A172 (cell line): ENCODE results near the gene DNAAF1. TPM values are rescaled to one million over a fixed set of nuclear protein-coding genes. Genes with fewer than 3 reads are reported as not detected.
A peak's percentile ranks its signal among the peaks of the same experiment; 100 is the strongest.

ENCODE experiments used
- DNase-seq: peaks from one replicate; pipeline ENCODE4 v3.0.0-alpha.2; 2015; ENCODE audit warnings: low spot score
- total RNA-seq: library from RNA; depleted of rRNA; stranded (reverse); fragments of >200 nt; shearing (Covaris generic); gene quantifications from 2 replicates; pipeline ENCODE4 v1.2.3, GENCODE V29; 2014

Gene DNAAF1
- total RNA-seq, 1 experiment from 2014 or later, result 0.88 TPM

GRCh38 chr16:84161037-84161436 lies 15.9 kb downstream of the DNAAF1 start:
- DNase-seq, result no peak

- DNase-seq, result no peak
Measured at GRCh38 chr16:84161801-84162200, 16.7 kb downstream of the DNAAF1 start.

- no peak for DNase-seq
Measured at GRCh38 chr16:84165746-84166145, 20.6 kb downstream of the DNAAF1 start.

- DNase-seq, result no peak
Measured at GRCh38 chr16:84166796-84167695, 21.9 kb downstream of the DNAAF1 start.

- DNase-seq, result no peak
Measured at GRCh38 chr16:84169765-84170310, 24.7 kb downstream of the DNAAF1 start.

- DNase-seq, result no peak
Measured at GRCh38 chr16:84174396-84174795, 29.3 kb downstream of the DNAAF1 start.

GRCh38 chr16:84175350-84176081 lies 30.4 kb downstream of the DNAAF1 start:
- no peak for DNase-seq

GRCh38 chr16:84176192-84177053 lies 31.3 kb downstream of the DNAAF1 start:
- DNase-seq, result no peak

- DNase-seq, result peak; percentile 22
Measured at GRCh38 chr16:84177741-84178073, 32.6 kb downstream of the DNAAF1 start.

- DNase-seq, result no peak
Measured at GRCh38 chr16:84178146-84178765, 33.1 kb downstream of the DNAAF1 start.

- no peak for DNase-seq
Measured at GRCh38 chr16:84178892-84179611, 33.9 kb downstream of the DNAAF1 start.

GRCh38 chr16:84179612-84180320 lies 34.7 kb downstream of the DNAAF1 start:
- DNase-seq, result no peak

- no peak for DNase-seq
Measured at GRCh38 chr16:84180519-84181140, 35.5 kb downstream of the DNAAF1 start.

GRCh38 chr16:84181144-84181915 lies 36.2 kb downstream of the DNAAF1 start:
- DNase-seq, result no peak

- no peak for DNase-seq
Measured at GRCh38 chr16:84182104-84182503, 37.0 kb downstream of the DNAAF1 start.

GRCh38 chr16:84182680-84183571 lies 37.8 kb downstream of the DNAAF1 start:
- DNase-seq, result no peak

GRCh38 chr16:84183572-84183875 lies 38.4 kb downstream of the DNAAF1 start:
- DNase-seq, result no peak
